Activated gamma-delta T cell treated with Interleukin-2 at 50 U/mL for 16 hours (primary cell): ENCODE measurements around the gene GPS2.
"Not testable (repeated sequence)": the region's sequence is repeated elsewhere in the genome, so short reads cannot be mapped to it uniquely, and the experiment has no call there.

Experiments
- DNase-seq: peaks from one replicate; pipeline ENCODE4 v3.0.0-alpha.2; 2020

Gene GPS2

GRCh38 chr17:7336240-7337175 is 21.3 kb upstream of the GPS2 start, which contains the start of gene ACAP1:
Gene ACAP1, plus strand, starts transcription at chr17:7336529. Its CDS starts 206 bp downstream, at chr17:7336735.
- peak; percentile 90 for DNase-seq

GRCh38 chr17:7335765-7336164 is 20.6 kb upstream of the GPS2 start:
- not testable (repeated sequence) for DNase-seq

GRCh38 chr17:7334938-7335538 is 19.9 kb upstream of the GPS2 start:
- no peak for DNase-seq

GRCh38 chr17:7332600-7333069 is 17.5 kb upstream of the GPS2 start:
- not testable (repeated sequence) for DNase-seq

- DNase-seq, result no peak
Observed at GRCh38 chr17:7332111-7332510, 17.0 kb upstream of the GPS2 start.

GRCh38 chr17:7330638-7331015 is 15.5 kb upstream of the GPS2 start:
- DNase-seq, result no peak

GRCh38 chr17:7329997-7330637 is 15.0 kb upstream of the GPS2 start:
- DNase-seq, result peak; percentile 72

- DNase-seq, result peak; percentile 97
Observed at GRCh38 chr17:7329374-7329996, 14.3 kb upstream of the GPS2 start.

GRCh38 chr17:7328840-7329373 is 13.7 kb upstream of the GPS2 start, which contains the start of gene NEURL4:
Gene NEURL4, minus strand, starts transcription at chr17:7329335. Its CDS starts 23 bp downstream, at chr17:7329312.
- peak; percentile 27 for DNase-seq

GRCh38 chr17:7328009-7328408 is 12.8 kb upstream of the GPS2 start:
- DNase-seq, result no peak

- DNase-seq, result no peak
Observed at GRCh38 chr17:7327501-7327900, 12.3 kb upstream of the GPS2 start.

GRCh38 chr17:7327056-7327455 is 11.9 kb upstream of the GPS2 start:
- no peak for DNase-seq

- no peak for DNase-seq
Observed at GRCh38 chr17:7326186-7326585, 11.0 kb upstream of the GPS2 start.

GRCh38 chr17:7325031-7325528 is 9.9 kb upstream of the GPS2 start:
- no peak for DNase-seq

GRCh38 chr17:7324438-7324779 is 9.2 kb upstream of the GPS2 start:
- DNase-seq, result no peak

GRCh38 chr17:7323731-7324437 is 8.7 kb upstream of the GPS2 start:
- DNase-seq, result peak; percentile 67

GRCh38 chr17:7322520-7323194 is 7.5 kb upstream of the GPS2 start:
- no peak for DNase-seq

- DNase-seq, result no peak
Observed at GRCh38 chr17:7321466-7321865, 6.3 kb upstream of the GPS2 start.

- no peak for DNase-seq
Observed at GRCh38 chr17:7318121-7318860, 3.1 kb upstream of the GPS2 start.

- DNase-seq, result no peak
Observed at GRCh38 chr17:7317161-7317803, 2.1 kb upstream of the GPS2 start.
